Uterus (tissue), 2 donors: Measurements from ENCODE around the gene DOK6.

Experiments used
- CTCF ChIP-seq, 4 experiments: fragments of 200-600 bp in 2 of 4; fragments of 450-650 bp in 2 of 4; sonication (generic) in 2 of 4; IDR thresholded peaks; one replicate each; pipeline ENCODE4 v1.5.1; 2016 to 2019; ENCODE audit warnings: antibody characterized with exemption in 4 of 4, mild to moderate bottlenecking in 2 of 4, moderate library complexity in 1 of 4
- POLR2A ChIP-seq, 2 donors: fragments of 450-650 bp; IDR thresholded peaks; one replicate each; pipeline ENCODE4 v1.6.1; 2016; ENCODE audit warnings: antibody characterized with exemption in 2 of 2, mild to moderate bottlenecking in 1 of 2, moderate library complexity in 1 of 2

GRCh38 chr18:69584429-69584828, 183.7 kb downstream of the DOK6 start:
- TF ChIP-seq CTCF (IDR thresholded peaks at IDR 0.05) (no peak), POLR2A (IDR thresholded peaks at IDR 0.05) (no peak)
